ENCODE measurements around the gene F2RL3. TPM values are rescaled to one million over a fixed set of nuclear protein-coding genes. Genes with fewer than 3 reads are reported as not detected.
A peak's percentile ranks its signal among the peaks of the same experiment; 100 is the strongest.
"Not testable (repeated sequence)": the region's sequence is repeated elsewhere in the genome, so short reads cannot be mapped to it uniquely, and the experiment has no call there.

Gene F2RL3
- total and polyA plus RNA-seq, 5 donors from 2014 or later: 0.10 TPM; not detected in 4

- Histone ChIP-seq H3K27ac (ENCODE audit: insufficient read depth, low read length, poor library complexity, severe bottlenecking) (no peak overlapping the region), H3K4me3 (ENCODE audit: low read depth, low read length) (no peak overlapping the region), H3K4me1 (ENCODE audit: control insufficient read depth, insufficient read depth, low read length, poor library complexity, severe bottlenecking) (no peaks in the 10 kb centered on the region), H3K9me3 (ENCODE audit: control insufficient read depth in 2 of 2, low read length in 2 of 2) (peaks cover 6 to 9% of the 10 kb centered on the region in 2 experiments), H3K36me3 (ENCODE audit: control insufficient read depth, insufficient read depth, low read length) (no peaks in the 10 kb centered on the region), H3K27me3 (ENCODE audit: control insufficient read depth, insufficient read depth, low read length) (no peaks in the 10 kb centered on the region)
- Mint-ChIP-seq H3K4me3 (no peak overlapping the region), H3K27me3 (peaks cover 9% of the 10 kb centered on the region), H3K36me3 (no peaks in the 10 kb centered on the region), H3K27ac (no peak overlapping the region), H3K4me1 (no peaks in the 10 kb centered on the region), H3K9me3 (peaks cover 3 to 25% (median 10%) of the 10 kb centered on the region in 7 donors)
- ATAC-seq (ENCODE audit: low read depth in 2 of 2) (no peak), DNase-seq (no peak)
These were observed 40.1 kb downstream of the F2RL3 start for GRCh38 chr19:16928916-16929315.

GRCh38 chr19:16930753-16931152, 42.0 kb downstream of the F2RL3 start:
- H3K36me3 ChIP-seq (ENCODE audit: control insufficient read depth, insufficient read depth, low read length): no peaks in the 10 kb centered on the region
- H3K9me3 ChIP-seq (ENCODE audit: control insufficient read depth in 2 of 2, low read length in 2 of 2): peaks cover 18 to 20% of the 10 kb centered on the region in 2 experiments
- Mint-ChIP-seq H3K9me3 (peaks cover 9 to 33% (median 13%) of the 10 kb centered on the region in 7 donors), H3K4me3 (no peak overlapping the region), H3K36me3 (no peaks in the 10 kb centered on the region), H3K27ac (no peak overlapping the region), H3K4me1 (no peaks in the 10 kb centered on the region), H3K27me3 (peaks cover 9% of the 10 kb centered on the region)
- H3K4me1 ChIP-seq (ENCODE audit: control insufficient read depth, insufficient read depth, low read length, poor library complexity, severe bottlenecking): no peaks in the 10 kb centered on the region
- ATAC-seq (ENCODE audit: low read depth in 2 of 2) (no peak), DNase-seq (no peak)
- H3K4me3 ChIP-seq (ENCODE audit: low read depth, low read length): no peak overlapping the region
- no peak overlapping the region for H3K27ac ChIP-seq (ENCODE audit: insufficient read depth, low read length, poor library complexity, severe bottlenecking)
- no peaks in the 10 kb centered on the region for H3K27me3 ChIP-seq (ENCODE audit: control insufficient read depth, insufficient read depth, low read length)

GRCh38 chr19:16931306-16931705, 42.5 kb downstream of the F2RL3 start:
- Mint-ChIP-seq H3K36me3 (no peaks in the 10 kb centered on the region), H3K27ac (no peak overlapping the region), H3K27me3 (peaks cover 9% of the 10 kb centered on the region), H3K4me3 (peak overlapping the region in 1 of 4 donors; percentile 13), H3K9me3 (peaks cover 9 to 38% (median 13%) of the 10 kb centered on the region in 7 donors), H3K4me1 (no peaks in the 10 kb centered on the region)
- Histone ChIP-seq H3K4me1 (ENCODE audit: control insufficient read depth, insufficient read depth, low read length, poor library complexity, severe bottlenecking) (no peaks in the 10 kb centered on the region), H3K9me3 (ENCODE audit: control insufficient read depth in 2 of 2, low read length in 2 of 2) (peaks cover 18 to 22% of the 10 kb centered on the region in 2 experiments), H3K27me3 (ENCODE audit: control insufficient read depth, insufficient read depth, low read length) (no peaks in the 10 kb centered on the region), H3K4me3 (ENCODE audit: low read depth, low read length) (no peak overlapping the region), H3K36me3 (ENCODE audit: control insufficient read depth, insufficient read depth, low read length) (no peaks in the 10 kb centered on the region), H3K27ac (ENCODE audit: insufficient read depth, low read length, poor library complexity, severe bottlenecking) (no peak overlapping the region)
- ATAC-seq (ENCODE audit: low read depth in 2 of 2) (no peak), DNase-seq (no peak)

GRCh38 chr19:16934489-16934888, 45.7 kb downstream of the F2RL3 start:
- Mint-ChIP-seq H3K4me3 (no peak overlapping the region), H3K36me3 (no peaks in the 10 kb centered on the region), H3K4me1 (no peaks in the 10 kb centered on the region), H3K27me3 (peaks cover 9% of the 10 kb centered on the region), H3K27ac (no peak overlapping the region), H3K9me3 (peaks cover 8 to 34% (median 10%) of the 10 kb centered on the region in 7 donors)
- H3K36me3 ChIP-seq (ENCODE audit: control insufficient read depth, insufficient read depth, low read length): no peaks in the 10 kb centered on the region
- peaks cover 18 to 22% of the 10 kb centered on the region in 2 experiments for H3K9me3 ChIP-seq (ENCODE audit: control insufficient read depth in 2 of 2, low read length in 2 of 2)
- H3K27ac ChIP-seq (ENCODE audit: insufficient read depth, low read length, poor library complexity, severe bottlenecking): no peak overlapping the region
- H3K4me1 ChIP-seq (ENCODE audit: control insufficient read depth, insufficient read depth, low read length, poor library complexity, severe bottlenecking): no peaks in the 10 kb centered on the region
- H3K4me3 ChIP-seq (ENCODE audit: low read depth, low read length): no peak overlapping the region
- DNase-seq (no peak), ATAC-seq (ENCODE audit: low read depth in 2 of 2) (no peak)
- no peaks in the 10 kb centered on the region for H3K27me3 ChIP-seq (ENCODE audit: control insufficient read depth, insufficient read depth, low read length)

GRCh38 chr19:16936901-16937300, 48.1 kb downstream of the F2RL3 start:
- Histone ChIP-seq H3K9me3 (ENCODE audit: control insufficient read depth in 2 of 2, low read length in 2 of 2) (peaks cover 18 to 22% of the 10 kb centered on the region in 2 experiments), H3K4me1 (ENCODE audit: control insufficient read depth, insufficient read depth, low read length, poor library complexity, severe bottlenecking) (no peaks in the 10 kb centered on the region), H3K4me3 (ENCODE audit: low read depth, low read length) (no peak overlapping the region), H3K27ac (ENCODE audit: insufficient read depth, low read length, poor library complexity, severe bottlenecking) (no peak overlapping the region), H3K36me3 (ENCODE audit: control insufficient read depth, insufficient read depth, low read length) (no peaks in the 10 kb centered on the region), H3K27me3 (ENCODE audit: control insufficient read depth, insufficient read depth, low read length) (no peaks in the 10 kb centered on the region)
- no peak overlapping the region for H3K27ac Mint-ChIP-seq
- no peaks in the 10 kb centered on the region for H3K36me3 Mint-ChIP-seq
- H3K4me1 Mint-ChIP-seq: no peaks in the 10 kb centered on the region
- no peak overlapping the region for H3K4me3 Mint-ChIP-seq
- DNase-seq (no peak), ATAC-seq (ENCODE audit: low read depth in 2 of 2) (no peak)
- H3K9me3 Mint-ChIP-seq: peaks cover 6 to 31% (median 8%) of the 10 kb centered on the region in 7 donors
- no peaks in the 10 kb centered on the region for H3K27me3 Mint-ChIP-seq

GRCh38 chr19:16937796-16938195, 49.0 kb downstream of the F2RL3 start:
- not testable (repeated sequence) for H3K4me3 ChIP-seq (ENCODE audit: low read depth, low read length); H3K36me3 ChIP-seq (ENCODE audit: control insufficient read depth, insufficient read depth, low read length); H3K27ac Mint-ChIP-seq; H3K4me1 ChIP-seq (ENCODE audit: control insufficient read depth, insufficient read depth, low read length, poor library complexity, severe bottlenecking); ATAC-seq (ENCODE audit: low read depth in 2 of 2); H3K4me1 Mint-ChIP-seq; H3K27me3 ChIP-seq (ENCODE audit: control insufficient read depth, insufficient read depth, low read length); DNase-seq; H3K4me3 Mint-ChIP-seq; H3K27ac ChIP-seq (ENCODE audit: insufficient read depth, low read length, poor library complexity, severe bottlenecking); H3K27me3 Mint-ChIP-seq; H3K36me3 Mint-ChIP-seq
- H3K9me3 ChIP-seq (ENCODE audit: control insufficient read depth in 2 of 2, low read length in 2 of 2): peaks cover 17 to 22% of the 10 kb centered on the region in 2 experiments
- peaks cover 6 to 25% (median 8%) of the 10 kb centered on the region in 7 donors for H3K9me3 Mint-ChIP-seq

- H3K27me3 Mint-ChIP-seq: no peaks in the 10 kb centered on the region
- H3K36me3 Mint-ChIP-seq: no peaks in the 10 kb centered on the region
- ATAC-seq (ENCODE audit: low read depth in 2 of 2) (no peak), DNase-seq (no peak)
- Histone ChIP-seq H3K36me3 (ENCODE audit: control insufficient read depth, insufficient read depth, low read length) (no peaks in the 10 kb centered on the region), H3K4me1 (ENCODE audit: control insufficient read depth, insufficient read depth, low read length, poor library complexity, severe bottlenecking) (no peaks in the 10 kb centered on the region), H3K4me3 (ENCODE audit: low read depth, low read length) (no peak overlapping the region), H3K27ac (ENCODE audit: insufficient read depth, low read length, poor library complexity, severe bottlenecking) (no peak overlapping the region), H3K9me3 (ENCODE audit: control insufficient read depth in 2 of 2, low read length in 2 of 2) (peaks cover 15 to 22% of the 10 kb centered on the region in 2 experiments), H3K27me3 (ENCODE audit: control insufficient read depth, insufficient read depth, low read length) (no peaks in the 10 kb centered on the region)
- peaks cover 6 to 23% (median 8%) of the 10 kb centered on the region in 7 donors for H3K9me3 Mint-ChIP-seq
- peak overlapping the region in 1 of 4 donors; percentile 16 for H3K4me3 Mint-ChIP-seq
- H3K4me1 Mint-ChIP-seq: no peaks in the 10 kb centered on the region
- H3K27ac Mint-ChIP-seq: no peak overlapping the region
These were observed 49.4 kb downstream of the F2RL3 start for GRCh38 chr19:16938211-16938610.

- H3K27me3 Mint-ChIP-seq; ATAC-seq (ENCODE audit: low read depth in 2 of 2); H3K9me3 ChIP-seq (ENCODE audit: control insufficient read depth in 2 of 2, low read length in 2 of 2); H3K36me3 ChIP-seq (ENCODE audit: control insufficient read depth, insufficient read depth, low read length); H3K27me3 ChIP-seq (ENCODE audit: control insufficient read depth, insufficient read depth, low read length); H3K27ac ChIP-seq (ENCODE audit: insufficient read depth, low read length, poor library complexity, severe bottlenecking); DNase-seq; H3K4me3 Mint-ChIP-seq; H3K36me3 Mint-ChIP-seq; H3K4me1 Mint-ChIP-seq; H3K4me1 ChIP-seq (ENCODE audit: control insufficient read depth, insufficient read depth, low read length, poor library complexity, severe bottlenecking); H3K4me3 ChIP-seq (ENCODE audit: low read depth, low read length); H3K27ac Mint-ChIP-seq: not testable (repeated sequence)
- peaks cover 3 to 12% (median 4%) of the 10 kb centered on the region in 7 donors for H3K9me3 Mint-ChIP-seq
These were observed 51.3 kb downstream of the F2RL3 start for GRCh38 chr19:16940063-16940462.

All from CD4-positive, CD25-positive, alpha-beta regulatory T cell (primary cell).